ENCODE measurements around the gene ANTXR1.

Gene ANTXR1

GRCh38 chr2:69145204-69145603, 132.2 kb downstream of the ANTXR1 start:
- TF ChIP-seq ZNF274 (IDR thresholded peaks at IDR 0.05; ENCODE audit: low read depth, low read length): no peak
- no peak overlapping the region for H3K4me3 ChIP-seq (ENCODE audit: low read length)

GRCh38 chr2:69147841-69148533, 135.0 kb downstream of the ANTXR1 start:
- no peak overlapping the region for H3K4me3 ChIP-seq (ENCODE audit: low read length)
- no peak for TF ChIP-seq ZNF274 (IDR thresholded peaks at IDR 0.05; ENCODE audit: low read depth, low read length)

- no peak overlapping the region for H3K4me3 ChIP-seq (ENCODE audit: low read length)
- TF ChIP-seq ZNF274 (IDR thresholded peaks at IDR 0.05; ENCODE audit: low read depth, low read length): no peak
Measured at GRCh38 chr2:69149631-69150215, 136.7 kb downstream of the ANTXR1 start.

- TF ChIP-seq ZNF274 (IDR thresholded peaks at IDR 0.05; ENCODE audit: low read depth, low read length): no peak
- H3K4me3 ChIP-seq (ENCODE audit: low read length): no peak overlapping the region
Measured at GRCh38 chr2:69151931-69152330, 139.0 kb downstream of the ANTXR1 start.

- no peak for TF ChIP-seq ZNF274 (IDR thresholded peaks at IDR 0.05; ENCODE audit: low read depth, low read length)
- no peak overlapping the region for H3K4me3 ChIP-seq (ENCODE audit: low read length)
Measured at GRCh38 chr2:69152847-69153583, 140.0 kb downstream of the ANTXR1 start.

- H3K4me3 ChIP-seq (ENCODE audit: low read length): no peak overlapping the region
- TF ChIP-seq ZNF274 (IDR thresholded peaks at IDR 0.05; ENCODE audit: low read depth, low read length): no peak
Measured at GRCh38 chr2:69154106-69154505, 141.1 kb downstream of the ANTXR1 start.

GRCh38 chr2:69156624-69157023, 143.6 kb downstream of the ANTXR1 start:
- no peak overlapping the region for H3K4me3 ChIP-seq (ENCODE audit: low read length)
- no peak for TF ChIP-seq ZNF274 (IDR thresholded peaks at IDR 0.05; ENCODE audit: low read depth, low read length)

- TF ChIP-seq ZNF274 (IDR thresholded peaks at IDR 0.05; ENCODE audit: low read depth, low read length): no peak
- no peak overlapping the region for H3K4me3 ChIP-seq (ENCODE audit: low read length)
Measured at GRCh38 chr2:69157441-69157840, 144.5 kb downstream of the ANTXR1 start.

GRCh38 chr2:69159986-69160385, 147.0 kb downstream of the ANTXR1 start:
- TF ChIP-seq ZNF274 (IDR thresholded peaks at IDR 0.05; ENCODE audit: low read depth, low read length): no peak

GRCh38 chr2:69162057-69162456, 149.1 kb downstream of the ANTXR1 start:
- no peak for TF ChIP-seq ZNF274 (IDR thresholded peaks at IDR 0.05; ENCODE audit: low read depth, low read length)
- no peak overlapping the region for H3K4me3 ChIP-seq (ENCODE audit: low read length)

More at GRCh38 chr2:69159986-69160385, 147.0 kb downstream of the ANTXR1 start:
- H3K4me3 ChIP-seq (ENCODE audit: low read length): no peak overlapping the region

GRCh38 chr2:69163109-69163508, 150.1 kb downstream of the ANTXR1 start:
- no peak for TF ChIP-seq ZNF274 (IDR thresholded peaks at IDR 0.05; ENCODE audit: low read depth, low read length)
- H3K4me3 ChIP-seq (ENCODE audit: low read length): no peak overlapping the region

GRCh38 chr2:69163556-69163955, 150.6 kb downstream of the ANTXR1 start:
- no peak overlapping the region for H3K4me3 ChIP-seq (ENCODE audit: low read length)
- TF ChIP-seq ZNF274 (IDR thresholded peaks at IDR 0.05; ENCODE audit: low read depth, low read length): no peak

- H3K4me3 ChIP-seq (ENCODE audit: low read length): no peak overlapping the region
- no peak for TF ChIP-seq ZNF274 (IDR thresholded peaks at IDR 0.05; ENCODE audit: low read depth, low read length)
Measured at GRCh38 chr2:69164061-69164778, 151.2 kb downstream of the ANTXR1 start.

- no peak overlapping the region for H3K4me3 ChIP-seq (ENCODE audit: low read length)
- TF ChIP-seq ZNF274 (IDR thresholded peaks at IDR 0.05; ENCODE audit: low read depth, low read length): no peak
Measured at GRCh38 chr2:69165091-69165880, 152.3 kb downstream of the ANTXR1 start.
